IMR-90 (cell line): ENCODE results near the gene PLXND1. TPM values are rescaled to one million over a fixed set of nuclear protein-coding genes. Genes with fewer than 3 reads are reported as not detected.
A peak's percentile ranks its signal among the peaks of the same experiment; 100 is the strongest.

Experiments
- ATAC-seq: fragments of 200-7000 bp; cut with Tn5 transposase; 2 replicates; pipeline ENCODE4 v1.9.1; 2020; ENCODE audit warnings: low read depth, mild to moderate bottlenecking, moderate library complexity
- BruUV-seq: library from RNA; stranded (reverse); fragments of 400-500 nt; replicated peaks from 2 replicates; lab custom pipeline; 2021; lab: Mats Ljungman, UMichigan
- CTCF ChIA-PET: fragments of 300-600 bp; formaldehyde crosslinking; extraction: SDS; loops from one replicate; lab custom pipeline; 2021; ENCODE audit warnings: antibody characterized with exemption; lab: Yijun Ruan, JAX
- POLR2A ChIA-PET: fragments of 300-600 bp; sonication (Branson Sonifier 250); formaldehyde crosslinking; loops from one replicate; lab custom pipeline; 2022; ENCODE audit warnings: antibody characterized with exemption; ENCODE audit not compliant: unreplicated experiment; lab: Charles Lee
- DNase-seq: peaks from one replicate; pipeline ENCODE4 v3.0.0; 2013
- H2AFZ ChIP-seq: replicated peaks from 2 replicates; pipeline ENCODE3; 2013; ENCODE audit warnings: low read length, mild to moderate bottlenecking; ENCODE audit not compliant: poor library complexity
- H2AK5ac ChIP-seq: 2 replicates; pipeline ENCODE4 v1.6.1; 2013; ENCODE audit warnings: low read depth, low read length, inconsistent platforms
- H2AK9ac ChIP-seq: replicated peaks from 2 replicates; pipeline ENCODE3; 2013; ENCODE audit warnings: mild to moderate bottlenecking, low read depth, low read length, moderate library complexity; ENCODE audit not compliant: poor library complexity
- H2BK120ac ChIP-seq: 2 replicates; pipeline ENCODE4 v1.6.1; 2013; ENCODE audit warnings: low read depth, low read length, inconsistent platforms
- H2BK15ac ChIP-seq: 3 replicates; pipeline ENCODE4 v1.6.1; 2013; ENCODE audit warnings: low read depth, low read length, inconsistent platforms
- H2BK20ac ChIP-seq: 2 replicates; pipeline ENCODE4 v1.6.1; 2013; ENCODE audit warnings: low read depth, mild to moderate bottlenecking, inconsistent platforms, low read length, moderate library complexity
- H2BK5ac ChIP-seq: 2 replicates; pipeline ENCODE4 v1.6.1; 2013; ENCODE audit warnings: mild to moderate bottlenecking, low read depth, low read length, inconsistent platforms; ENCODE audit not compliant: poor library complexity, severe bottlenecking
- H3K14ac ChIP-seq: replicated peaks from 2 replicates; pipeline ENCODE4 v1.6.1; 2013; ENCODE audit warnings: low read depth, low read length, inconsistent platforms
- H3K18ac ChIP-seq: 2 replicates; pipeline ENCODE4 v1.6.1; 2013; ENCODE audit warnings: low read depth, low read length, control low read depth
- H3K23ac ChIP-seq: 2 replicates; pipeline ENCODE4 v1.6.1; 2013; ENCODE audit warnings: low read depth, low read length, inconsistent platforms
- H3K27ac ChIP-seq: 2 replicates; pipeline ENCODE4 v1.5.1; 2013; ENCODE audit warnings: mild to moderate bottlenecking, control low read depth, low read length; ENCODE audit not compliant: insufficient read depth
- H3K27me3 ChIP-seq: 2 replicates; pipeline ENCODE4 v1.6.1; 2013; ENCODE audit warnings: low read length; ENCODE audit not compliant: control insufficient read depth, insufficient read depth
- H3K36me3 ChIP-seq: 2 replicates; pipeline ENCODE4 v1.6.1; 2013; ENCODE audit warnings: low read length, mixed read lengths; ENCODE audit not compliant: control insufficient read depth, insufficient read depth
- H3K4ac ChIP-seq: 2 replicates; pipeline ENCODE4 v1.6.1; 2013; ENCODE audit warnings: low read depth, low read length, inconsistent platforms
- H3K4me1 ChIP-seq: 2 replicates; pipeline ENCODE4 v1.6.1; 2013; ENCODE audit warnings: low read length, mixed read lengths; ENCODE audit not compliant: control insufficient read depth, insufficient read depth
- H3K4me2 ChIP-seq: 2 replicates; pipeline ENCODE4 v1.6.1; 2013; ENCODE audit warnings: low read depth, mild to moderate bottlenecking, control low read depth, low read length, moderate library complexity
- H3K4me3 ChIP-seq: 2 replicates; pipeline ENCODE4 v1.5.1; 2013; ENCODE audit warnings: low read depth, mild to moderate bottlenecking, control low read depth, low read length, moderate library complexity; ENCODE audit not compliant: insufficient read depth
- H3K56ac ChIP-seq: 2 replicates; pipeline ENCODE4 v1.6.1; 2013; ENCODE audit warnings: low read length, inconsistent platforms; ENCODE audit not compliant: insufficient read depth; ENCODE audit errors: extremely low read depth
- H3K79me1 ChIP-seq, 2 experiments: 2 replicates each; pipeline ENCODE4 v1.6.1; 2013; ENCODE audit warnings: low read length in 2 of 2, inconsistent platforms in 1 of 2, low read depth in 1 of 2
- H3K9ac ChIP-seq: 2 replicates; pipeline ENCODE4 v1.6.1; 2013; ENCODE audit warnings: low read depth, low read length, control low read depth
- H3K9me1 ChIP-seq: 2 replicates; pipeline ENCODE4 v1.6.1; 2013; ENCODE audit warnings: low read length, inconsistent platforms; ENCODE audit not compliant: insufficient read depth
- H3K9me3 ChIP-seq: 2 replicates; pipeline ENCODE4 v1.6.1; 2013; ENCODE audit warnings: low read length; ENCODE audit not compliant: control insufficient read depth, insufficient read depth
- H4K20me1 ChIP-seq: 2 replicates; pipeline ENCODE4 v1.6.1; 2013; ENCODE audit warnings: low read length, inconsistent platforms; ENCODE audit not compliant: insufficient read depth
- H4K5ac ChIP-seq: 2 replicates; pipeline ENCODE4 v1.6.1; 2013; ENCODE audit warnings: mild to moderate bottlenecking, low read depth, low read length, control low read depth
- H4K8ac ChIP-seq, 2 experiments: 2 replicates each; pipeline ENCODE4 v1.6.1; 2013; ENCODE audit warnings: low read depth in 2 of 2, low read length in 2 of 2, control low read depth in 1 of 2, inconsistent platforms in 1 of 2
- H4K91ac ChIP-seq: 2 replicates; pipeline ENCODE4 v1.6.1; 2013; ENCODE audit warnings: low read depth, low read length, inconsistent platforms; ENCODE audit not compliant: insufficient read depth
- CHD1 ChIP-seq: IDR thresholded peaks from 2 replicates; pipeline ENCODE4 v1.6.1; 2012; ENCODE audit warnings: low read depth, low read length, improper control_type of control experiment
- FOS ChIP-seq: fragments of 150-350 bp; IDR thresholded peaks from 2 replicates; pipeline ENCODE4 v1.6.1; 2016; ENCODE audit warnings: low read depth, low read length
- MAZ ChIP-seq: IDR thresholded peaks from 2 replicates; pipeline ENCODE4 v1.6.1; 2012; ENCODE audit warnings: low read depth, mild to moderate bottlenecking, low read length, improper control_type of control experiment, moderate library complexity, borderline replicate concordance
- NFE2L2 ChIP-seq: fragments of 150-350 bp; IDR thresholded peaks from 2 replicates; pipeline ENCODE4 v1.6.1; 2016; ENCODE audit warnings: low read depth, mild to moderate bottlenecking, low read length
- POLR2A ChIP-seq: IDR thresholded peaks from 2 replicates; pipeline ENCODE4 v1.6.1; 2012; ENCODE audit warnings: mild to moderate bottlenecking, low read depth, low read length
- RAD21 ChIP-seq: IDR thresholded peaks from 2 replicates; pipeline ENCODE4 v1.6.1; 2012; ENCODE audit warnings: low read length, improper control_type of control experiment
- RCOR1 ChIP-seq: IDR thresholded peaks from 2 replicates; pipeline ENCODE4 v1.6.1; 2012; ENCODE audit warnings: mild to moderate bottlenecking, low read length, improper control_type of control experiment; ENCODE audit not compliant: insufficient replicate concordance
- RFX5 ChIP-seq: IDR thresholded peaks from 2 replicates; pipeline ENCODE4 v1.8.0; 2012; ENCODE audit warnings: low read depth, mild to moderate bottlenecking, low read length, moderate library complexity
- SMC3 ChIP-seq: fragments of 150-350 bp; IDR thresholded peaks from 2 replicates; pipeline ENCODE4 v1.6.1; 2016; ENCODE audit warnings: low read depth, mild to moderate bottlenecking, antibody characterized with exemption, low read length, moderate library complexity
- WGBS, 2 experiments: methylation state at CpG; one replicate each; pipeline versions ENCODE4 v1.1.5 to v1.1.7; 2013; ENCODE audit warnings: missing lambda C conversion rate in 2 of 2; ENCODE audit not compliant: insufficient read length in 1 of 2; ENCODE audit errors: extremely low coverage in 2 of 2; 5-methylcytosine and 5-hydroxymethylcytosine counted together
- dilution Hi-C: fragments of 300-500 bp; cut with HindIII; formaldehyde crosslinking; loops from one replicate; pipeline ENCODE4 v1.14.3; 2018; ENCODE audit warnings: low sequenced_read_pairs; ENCODE audit not compliant: unreplicated experiment
- in situ Hi-C: fragments of 300-500 bp; cut with MboI; formaldehyde crosslinking; loops from 3 replicates; pipeline ENCODE4 v1.14.3; 2019; ENCODE audit warnings: low sequenced_read_pairs, inconsistent platforms, mixed read lengths
- intact Hi-C: fragments of 100-400 bp; cut with micrococcal nuclease; formaldehyde crosslinking; loops from 2 replicates; pipeline ENCODE4 v1.10.0; 2022
- polyA plus RNA-seq, 3 experiments: library from polyadenylated mRNA; depleted of rRNA; stranded (reverse); fragments of >200 nt; gene quantifications; 2 replicates each; pipeline ENCODE4 v1.2.3, GENCODE V29; 2012; ENCODE audit warnings: low replicate concordance in 1 of 3
- total RNA-seq: library from RNA; depleted of rRNA; stranded (reverse); fragments of >200 nt; gene quantifications from 2 replicates; pipeline ENCODE4 v1.2.3, GENCODE V29; 2012
- TF ChIP-seq, protein P1 (sequence below): conservative IDR thresholded peaks from 2 replicates; pipeline ENCODE4 v1.5.1; 2012; ENCODE audit warnings: mild to moderate bottlenecking, low read depth, low read length, improper control_type of control experiment

The PLXND1 gene
- total and polyA plus RNA-seq, 2 of the 4 experiments (the other 2 are of a cell fraction): 19.2 to 67.1 TPM

DNA sequence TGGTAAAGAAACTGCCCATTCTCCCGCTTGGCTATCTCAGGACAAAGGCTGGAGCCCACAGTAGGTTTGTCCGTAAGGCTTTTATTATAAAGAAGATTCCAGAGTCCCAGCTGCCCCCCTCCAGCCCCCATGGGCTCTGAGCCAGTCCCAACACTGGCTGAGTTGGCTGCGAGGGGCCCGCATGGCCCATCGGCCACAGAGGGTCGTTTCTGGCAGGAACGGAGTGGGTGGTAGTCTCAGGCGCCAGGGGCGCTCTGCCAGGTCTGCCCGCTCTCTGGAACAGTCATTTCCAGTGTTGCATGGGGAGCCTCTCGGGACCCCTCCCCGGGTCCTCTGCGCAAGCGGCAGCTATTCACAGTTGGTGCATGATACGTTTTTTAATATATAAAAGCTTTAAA is 51.3 kb downstream of the PLXND1 start:
- Histone ChIP-seq H3K27ac (no peak overlapping the region), H4K8ac (no peak overlapping the region), H2BK20ac (no peak overlapping the region), H3K56ac (no peak overlapping the region), H4K5ac (no peak overlapping the region), H2BK15ac (no peak overlapping the region), H4K20me1 (no peaks in the 10 kb centered on the region), H3K23ac (no peak overlapping the region), H3K9ac (no peak overlapping the region), H3K9me1 (peaks cover 16% of the 10 kb centered on the region), H3K4me2 (no peak overlapping the region), H2AFZ (no peak overlapping the region), H2AK9ac (peak overlapping the region; percentile 18), H2AK5ac (no peak overlapping the region), H3K14ac (no peak overlapping the region), H2BK5ac (no peak overlapping the region), H2BK120ac (no peak overlapping the region), H3K79me1 (peaks cover 12 to 32% of the 10 kb centered on the region in 2 experiments; a peak in 3 of 4 replicates), H4K91ac (no peak overlapping the region), H3K27me3 (no peaks in the 10 kb centered on the region), H3K36me3 (peaks cover 29% of the 10 kb centered on the region), H3K18ac (no peak overlapping the region), H3K4me1 (peaks cover 24% of the 10 kb centered on the region), H3K4me3 (no peak overlapping the region), H3K4ac (no peak overlapping the region), H3K9me3 (no peaks in the 10 kb centered on the region)
- in situ Hi-C loops (no loop called here), intact Hi-C loops (no loop called here), dilution Hi-C loops (no loop called here)
- ChIA-PET POLR2A (interaction anchor here (0.5 kb wide), 1 partner anchor 338 kb away, joined by 3 read pairs; no protein-coding TSS in a partner anchor), CTCF (no interaction called here)
- ATAC-seq: no peak
- WGBS, 2 experiments: 58% methylated on average over 3 of the region's 15 CpGs; no CpG with 5 or more reads in 1 of the 2 experiments
- TF ChIP-seq RFX5: no peak
- TF ChIP-seq MAZ: no peak
- TF ChIP-seq SMC3: no peak
- TF ChIP-seq POLR2A: no peak
- TF ChIP-seq, protein P1, sequence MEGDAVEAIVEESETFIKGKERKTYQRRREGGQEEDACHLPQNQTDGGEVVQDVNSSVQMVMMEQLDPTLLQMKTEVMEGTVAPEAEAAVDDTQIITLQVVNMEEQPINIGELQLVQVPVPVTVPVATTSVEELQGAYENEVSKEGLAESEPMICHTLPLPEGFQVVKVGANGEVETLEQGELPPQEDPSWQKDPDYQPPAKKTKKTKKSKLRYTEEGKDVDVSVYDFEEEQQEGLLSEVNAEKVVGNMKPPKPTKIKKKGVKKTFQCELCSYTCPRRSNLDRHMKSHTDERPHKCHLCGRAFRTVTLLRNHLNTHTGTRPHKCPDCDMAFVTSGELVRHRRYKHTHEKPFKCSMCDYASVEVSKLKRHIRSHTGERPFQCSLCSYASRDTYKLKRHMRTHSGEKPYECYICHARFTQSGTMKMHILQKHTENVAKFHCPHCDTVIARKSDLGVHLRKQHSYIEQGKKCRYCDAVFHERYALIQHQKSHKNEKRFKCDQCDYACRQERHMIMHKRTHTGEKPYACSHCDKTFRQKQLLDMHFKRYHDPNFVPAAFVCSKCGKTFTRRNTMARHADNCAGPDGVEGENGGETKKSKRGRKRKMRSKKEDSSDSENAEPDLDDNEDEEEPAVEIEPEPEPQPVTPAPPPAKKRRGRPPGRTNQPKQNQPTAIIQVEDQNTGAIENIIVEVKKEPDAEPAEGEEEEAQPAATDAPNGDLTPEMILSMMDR: no peak
- TF ChIP-seq NFE2L2: no peak
- no peak for TF ChIP-seq FOS
- no peak for TF ChIP-seq CHD1
- TF ChIP-seq RAD21: no peak
- no peak for TF ChIP-seq RCOR1
- no peak for DNase-seq
- BruUV-seq: no TSS peak
